Right renal cortex interstitium (tissue), 3 donors: ENCODE results near the gene KLHL34. TPM values are rescaled to one million over a fixed set of nuclear protein-coding genes. Genes with fewer than 3 reads are reported as not detected.

Source experiments
- DNase-seq, 3 donors: peaks; one replicate each; pipeline ENCODE4 v3.0.0-alpha.2; 2013; ENCODE audit warnings: low read depth in 3 of 3, low spot score in 2 of 3
- polyA plus RNA-seq, 3 donors: library from polyadenylated mRNA; unstranded; fragments of 120-200 nt; gene quantifications; one replicate each; pipeline ENCODE4 v1.2.1, GENCODE V29; 2013; ENCODE audit not compliant: insufficient read length in 3 of 3

KLHL34 gene
- polyA plus RNA-seq: under 1 TPM; 0.06 to 0.10 (median 0.07) TPM

GRCh38 chrX:21658152-21658737 is at the start of gene KLHL34:
Gene KLHL34 (minus strand): TSS chrX:21658330. CDS start chrX:21657788, 542 bp downstream.
- DNase-seq: no peak

GRCh38 chrX:21705225-21705624 is 47.1 kb upstream of the KLHL34 start:
- DNase-seq: no peak

- no peak for DNase-seq
Observed at GRCh38 chrX:21702725-21703124, 44.6 kb upstream of the KLHL34 start.

- no peak for DNase-seq
Observed at GRCh38 chrX:21700967-21701366, 42.8 kb upstream of the KLHL34 start.

- DNase-seq: no peak
Observed at GRCh38 chrX:21700275-21700674, 42.1 kb upstream of the KLHL34 start.

GRCh38 chrX:21699136-21699535 is 41.0 kb upstream of the KLHL34 start:
- DNase-seq: no peak

- DNase-seq: no peak
Observed at GRCh38 chrX:21698272-21698671, 40.1 kb upstream of the KLHL34 start.

- DNase-seq: no peak
Observed at GRCh38 chrX:21691512-21692018, 33.4 kb upstream of the KLHL34 start.

- no peak for DNase-seq
Observed at GRCh38 chrX:21683941-21684340, 25.8 kb upstream of the KLHL34 start.

GRCh38 chrX:21678048-21678612 is 20.0 kb upstream of the KLHL34 start:
- DNase-seq: no peak

- DNase-seq: no peak
Observed at GRCh38 chrX:21675931-21676330, 17.8 kb upstream of the KLHL34 start.

- no peak for DNase-seq
Observed at GRCh38 chrX:21674430-21675186, 16.5 kb upstream of the KLHL34 start.

- no peak for DNase-seq
Observed at GRCh38 chrX:21666679-21667078, 8.5 kb upstream of the KLHL34 start.

- no peak for DNase-seq
Observed at GRCh38 chrX:21666252-21666651, 8.1 kb upstream of the KLHL34 start.

- no peak for DNase-seq
Observed at GRCh38 chrX:21662761-21663160, 4.6 kb upstream of the KLHL34 start.

- DNase-seq: no peak
Observed at GRCh38 chrX:21661316-21661715, 3.2 kb upstream of the KLHL34 start.

- DNase-seq: no peak
Observed at GRCh38 chrX:21660156-21660555, 2.0 kb upstream of the KLHL34 start.

GRCh38 chrX:21659320-21659719 is 1.2 kb upstream of the KLHL34 start:
- DNase-seq: no peak

- DNase-seq: no peak
Observed at GRCh38 chrX:21658746-21659145, 616 bp upstream of the KLHL34 start.

- no peak for DNase-seq
Observed at GRCh38 chrX:21657318-21658151, 595 bp downstream of the KLHL34 start.
